ENCODE data around the gene IGFBP5. TPM values are rescaled to one million over a fixed set of nuclear protein-coding genes. Genes with fewer than 3 reads are reported as not detected.

The IGFBP5 gene
- total RNA-seq, 5 donors from 2014 or later (not counting 1 experiment from before 2014, with no cell fraction given): 3.3 to 6.6 (median 4.1) TPM; not detected in 2

- Mint-ChIP-seq H3K36me3 (no peaks in the 10 kb centered on the region), H3K27me3 (peaks cover 1 to 4% of the 10 kb centered on the region in 2 donors), H3K4me3 (no peak overlapping the region), H3K9me3 (no peaks in the 10 kb centered on the region), H3K4me1 (no peaks in the 10 kb centered on the region), H3K27ac (no peak overlapping the region)
- H3K4me1 ChIP-seq (ENCODE audit: control insufficient read depth in 1 of 2, extremely low read depth in 1 of 2, insufficient read depth in 2 of 2, low read length in 2 of 2): no peaks in the 10 kb centered on the region
- no peak overlapping the region for H3K27ac ChIP-seq (ENCODE audit: low read length)
- no peak overlapping the region for H3K4me3 ChIP-seq (ENCODE audit: control insufficient read depth in 1 of 2, extremely low read depth in 1 of 2, low read length in 1 of 2)
- ATAC-seq (replicated peaks in 1 of 4): no peak
- peaks cover 0 to 4% of the 10 kb centered on the region in 2 experiments for H3K27me3 ChIP-seq (replicated peaks in 1 of 2; ENCODE audit: control insufficient read depth in 2 of 2, extremely low read depth in 1 of 2, insufficient read depth in 2 of 2, low read length in 1 of 2)
- CTCF ChIA-PET: no interaction called here
- H3K9me3 ChIP-seq: no peaks in the 10 kb centered on the region
- DNase-seq: no peak
- POLR2A ChIA-PET: no interaction called here
- 62% methylated on average over 4 of the region's 5 CpGs for WGBS (ENCODE audit: insufficient coverage)
- no peaks in the 10 kb centered on the region for H3K36me3 ChIP-seq (ENCODE audit: control insufficient read depth in 2 of 2, extremely low read depth in 1 of 2, insufficient read depth in 1 of 2, low read length in 1 of 2)
Measured at GRCh38 chr2:216730871-216731270, 35.5 kb upstream of the IGFBP5 start.

- WGBS (ENCODE audit: insufficient coverage): 88% methylated on average over 6 of the region's 8 CpGs
Measured at GRCh38 chr2:216727346-216728122, 32.2 kb upstream of the IGFBP5 start.

GRCh38 chr2:216724190-216724589, 28.8 kb upstream of the IGFBP5 start:
- ATAC-seq (replicated peaks in 1 of 4): peak in 1 of 4 experiments; percentile 13
- peaks cover 11 to 14% of the 10 kb centered on the region in 2 donors for H3K27me3 Mint-ChIP-seq
- ChIA-PET CTCF (interaction anchor here in 1 of 2 donors (0.6 kb wide), 1 partner anchor 1455 kb away, joined by 11 read pairs; no protein-coding TSS in a partner anchor), POLR2A (no interaction called here)
- WGBS (ENCODE audit: insufficient coverage): 96% methylated on average over 4 of the region's 5 CpGs
- no peaks in the 10 kb centered on the region for H3K36me3 Mint-ChIP-seq
- H3K4me3 Mint-ChIP-seq: no peak overlapping the region
- DNase-seq: no peak
- Histone ChIP-seq H3K9me3 (no peaks in the 10 kb centered on the region), H3K27ac (ENCODE audit: low read length) (no peak overlapping the region), H3K36me3 (ENCODE audit: control insufficient read depth in 2 of 2, extremely low read depth in 1 of 2, insufficient read depth in 1 of 2, low read length in 1 of 2) (no peaks in the 10 kb centered on the region), H3K4me3 (ENCODE audit: control insufficient read depth in 1 of 2, extremely low read depth in 1 of 2, low read length in 1 of 2) (no peak overlapping the region), H3K4me1 (ENCODE audit: control insufficient read depth in 1 of 2, extremely low read depth in 1 of 2, insufficient read depth in 2 of 2, low read length in 2 of 2) (no peaks in the 10 kb centered on the region), H3K27me3 (replicated peaks in 1 of 2; ENCODE audit: control insufficient read depth in 2 of 2, extremely low read depth in 1 of 2, insufficient read depth in 2 of 2, low read length in 1 of 2) (peaks cover 0 to 11% of the 10 kb centered on the region in 2 experiments)
- H3K4me1 Mint-ChIP-seq: no peaks in the 10 kb centered on the region
- no peaks in the 10 kb centered on the region for H3K9me3 Mint-ChIP-seq
- H3K27ac Mint-ChIP-seq: no peak overlapping the region

More at GRCh38 chr2:216727346-216728122, 32.2 kb upstream of the IGFBP5 start:
- ATAC-seq (replicated peaks in 1 of 4) (no peak), DNase-seq (no peak)
- Histone ChIP-seq H3K27me3 (replicated peaks in 1 of 2; ENCODE audit: control insufficient read depth in 2 of 2, extremely low read depth in 1 of 2, insufficient read depth in 2 of 2, low read length in 1 of 2) (peaks cover 0 to 11% of the 10 kb centered on the region in 2 experiments), H3K4me3 (ENCODE audit: control insufficient read depth in 1 of 2, extremely low read depth in 1 of 2, low read length in 1 of 2) (no peak overlapping the region), H3K4me1 (ENCODE audit: control insufficient read depth in 1 of 2, extremely low read depth in 1 of 2, insufficient read depth in 2 of 2, low read length in 2 of 2) (no peaks in the 10 kb centered on the region), H3K9me3 (no peaks in the 10 kb centered on the region), H3K27ac (ENCODE audit: low read length) (no peak overlapping the region), H3K36me3 (ENCODE audit: control insufficient read depth in 2 of 2, extremely low read depth in 1 of 2, insufficient read depth in 1 of 2, low read length in 1 of 2) (no peaks in the 10 kb centered on the region)
- Mint-ChIP-seq H3K9me3 (no peaks in the 10 kb centered on the region), H3K36me3 (no peaks in the 10 kb centered on the region), H3K4me3 (no peak overlapping the region), H3K27me3 (peaks cover 7 to 8% of the 10 kb centered on the region in 2 donors), H3K27ac (no peak overlapping the region), H3K4me1 (no peaks in the 10 kb centered on the region)
- ChIA-PET POLR2A (interaction anchor here in 1 of 2 donors (0.6 kb wide), 1 partner anchor 1077 kb away, joined by 3 read pairs; no protein-coding TSS in a partner anchor), CTCF (no interaction called here)

- H3K27me3 Mint-ChIP-seq: peaks cover 11 to 19% of the 10 kb centered on the region in 2 donors
- no peaks in the 10 kb centered on the region for H3K4me1 Mint-ChIP-seq
- H3K27ac ChIP-seq (ENCODE audit: low read length): no peak overlapping the region
- no peaks in the 10 kb centered on the region for H3K4me1 ChIP-seq (ENCODE audit: control insufficient read depth in 1 of 2, extremely low read depth in 1 of 2, insufficient read depth in 2 of 2, low read length in 2 of 2)
- DNase-seq: no peak
- WGBS (ENCODE audit: insufficient coverage): no CpG with 5 or more reads among the region's 1 CpG
- H3K36me3 ChIP-seq (ENCODE audit: control insufficient read depth in 2 of 2, extremely low read depth in 1 of 2, insufficient read depth in 1 of 2, low read length in 1 of 2): no peaks in the 10 kb centered on the region
- no peak overlapping the region for H3K4me3 ChIP-seq (ENCODE audit: control insufficient read depth in 1 of 2, extremely low read depth in 1 of 2, low read length in 1 of 2)
- ChIA-PET CTCF (no interaction called here), POLR2A (no interaction called here)
- no peak overlapping the region for H3K27ac Mint-ChIP-seq
- no peaks in the 10 kb centered on the region for H3K36me3 Mint-ChIP-seq
- H3K4me3 Mint-ChIP-seq: no peak overlapping the region
- H3K27me3 ChIP-seq (replicated peaks in 1 of 2; ENCODE audit: control insufficient read depth in 2 of 2, extremely low read depth in 1 of 2, insufficient read depth in 2 of 2, low read length in 1 of 2): peaks cover 0 to 14% of the 10 kb centered on the region in 2 experiments
- H3K9me3 ChIP-seq: no peaks in the 10 kb centered on the region
- H3K9me3 Mint-ChIP-seq: no peaks in the 10 kb centered on the region
- ATAC-seq (replicated peaks in 1 of 4): no peak
Measured at GRCh38 chr2:216721141-216721540, 25.8 kb upstream of the IGFBP5 start.

GRCh38 chr2:216720722-216721121, 25.4 kb upstream of the IGFBP5 start:
- Histone ChIP-seq H3K27me3 (replicated peaks in 1 of 2; ENCODE audit: control insufficient read depth in 2 of 2, extremely low read depth in 1 of 2, insufficient read depth in 2 of 2, low read length in 1 of 2) (peaks cover 0 to 14% of the 10 kb centered on the region in 2 experiments), H3K4me1 (ENCODE audit: control insufficient read depth in 1 of 2, extremely low read depth in 1 of 2, insufficient read depth in 2 of 2, low read length in 2 of 2) (no peaks in the 10 kb centered on the region), H3K36me3 (ENCODE audit: control insufficient read depth in 2 of 2, extremely low read depth in 1 of 2, insufficient read depth in 1 of 2, low read length in 1 of 2) (no peaks in the 10 kb centered on the region), H3K27ac (ENCODE audit: low read length) (no peak overlapping the region), H3K4me3 (ENCODE audit: control insufficient read depth in 1 of 2, extremely low read depth in 1 of 2, low read length in 1 of 2) (no peak overlapping the region), H3K9me3 (no peaks in the 10 kb centered on the region)
- WGBS (ENCODE audit: insufficient coverage): 72% methylated on average over 3 of the region's 4 CpGs
- Mint-ChIP-seq H3K27ac (no peak overlapping the region), H3K9me3 (no peaks in the 10 kb centered on the region), H3K4me3 (no peak overlapping the region), H3K36me3 (no peaks in the 10 kb centered on the region), H3K4me1 (no peaks in the 10 kb centered on the region), H3K27me3 (peaks cover 11 to 19% of the 10 kb centered on the region in 2 donors)
- ChIA-PET CTCF (no interaction called here), POLR2A (no interaction called here)
- no peak for DNase-seq
- no peak for ATAC-seq (replicated peaks in 1 of 4)

GRCh38 chr2:216717907-216718615, 22.7 kb upstream of the IGFBP5 start:
- 83% methylated on average over 8 of the region's 8 CpGs for WGBS (ENCODE audit: insufficient coverage)

More at GRCh38 chr2:216717907-216718615, 22.7 kb upstream of the IGFBP5 start:
- ChIA-PET CTCF (no interaction called here), POLR2A (no interaction called here)
- H3K4me3 Mint-ChIP-seq: no peak overlapping the region
- no peak overlapping the region for H3K27ac Mint-ChIP-seq
- no peaks in the 10 kb centered on the region for H3K4me1 ChIP-seq (ENCODE audit: control insufficient read depth in 1 of 2, extremely low read depth in 1 of 2, insufficient read depth in 2 of 2, low read length in 2 of 2)
- no peaks in the 10 kb centered on the region for H3K4me1 Mint-ChIP-seq
- H3K9me3 Mint-ChIP-seq: no peaks in the 10 kb centered on the region
- H3K4me3 ChIP-seq (ENCODE audit: control insufficient read depth in 1 of 2, extremely low read depth in 1 of 2, low read length in 1 of 2): no peak overlapping the region
- no peaks in the 10 kb centered on the region for H3K36me3 Mint-ChIP-seq
- peaks cover 0 to 16% of the 10 kb centered on the region in 2 experiments for H3K27me3 ChIP-seq (replicated peaks in 1 of 2; ENCODE audit: control insufficient read depth in 2 of 2, extremely low read depth in 1 of 2, insufficient read depth in 2 of 2, low read length in 1 of 2)
- no peak overlapping the region for H3K27ac ChIP-seq (ENCODE audit: low read length)
- DNase-seq: no peak
- ATAC-seq (replicated peaks in 1 of 4): no peak
- peaks cover 4 to 16% of the 10 kb centered on the region in 2 donors for H3K27me3 Mint-ChIP-seq
- H3K9me3 ChIP-seq: no peaks in the 10 kb centered on the region
- no peaks in the 10 kb centered on the region for H3K36me3 ChIP-seq (ENCODE audit: control insufficient read depth in 2 of 2, extremely low read depth in 1 of 2, insufficient read depth in 1 of 2, low read length in 1 of 2)

All from T-cell (primary cell).